Uterus (tissue), 2 donors: ENCODE results near the gene OPN4.

Source experiments
- CTCF ChIP-seq, 4 experiments: fragments of 200-600 bp in 2 of 4; fragments of 450-650 bp in 2 of 4; sonication (generic) in 2 of 4; IDR thresholded peaks; one replicate each; pipeline ENCODE4 v1.5.1; 2016 to 2019; ENCODE audit warnings: antibody characterized with exemption in 4 of 4, mild to moderate bottlenecking in 2 of 4, moderate library complexity in 1 of 4
- POLR2A ChIP-seq, 2 donors: fragments of 450-650 bp; IDR thresholded peaks; one replicate each; pipeline ENCODE4 v1.6.1; 2016; ENCODE audit warnings: antibody characterized with exemption in 2 of 2, mild to moderate bottlenecking in 1 of 2, moderate library complexity in 1 of 2

DNA sequence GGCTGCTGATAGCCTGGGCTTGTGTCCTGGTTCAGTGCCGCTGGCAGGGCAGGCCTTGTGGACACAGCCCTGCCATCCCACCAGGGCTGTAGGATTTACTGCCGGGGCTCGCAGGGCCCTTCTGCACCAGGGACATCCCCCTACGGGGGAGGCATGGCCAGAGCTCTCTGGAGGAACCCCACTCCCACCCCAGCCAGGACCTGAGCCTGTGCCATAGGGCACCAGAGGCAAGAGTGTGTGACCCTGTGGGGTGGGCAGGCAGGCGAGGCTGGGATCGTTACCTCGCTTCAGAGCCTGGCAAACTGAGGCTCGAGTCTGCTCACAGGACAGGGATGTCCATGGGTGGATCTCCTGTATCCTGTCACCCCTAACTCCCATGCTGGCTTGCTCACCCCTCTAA is 16.5 kb downstream of the OPN4 start:
- TF ChIP-seq CTCF (IDR thresholded peaks at IDR 0.05): no peak
- no peak for TF ChIP-seq POLR2A (IDR thresholded peaks at IDR 0.05)
